Hypothalamus (tissue), 51 donors: ENCODE results near the gene NAT8.
"Not testable (repeated sequence)": the region's sequence is repeated elsewhere in the genome, so short reads cannot be mapped to it uniquely, and the experiment has no call there.

Experiments used
- DNase-seq, 51 donors: peaks; one replicate each; lab custom pipeline; 2025; lab: John Stamatoyannopoulos, UW

Gene NAT8

GRCh38 chr2:73640511-73640911, 1.7 kb downstream of the NAT8 start:
- DNase-seq: peak in 3 of 51 donors; percentile 6 to 53 (median 12)

GRCh38 chr2:73638429-73638828, 3.8 kb downstream of the NAT8 start:
- no peak for DNase-seq

- DNase-seq: not testable (repeated sequence)
Observed at GRCh38 chr2:73636977-73637376, 5.2 kb downstream of the NAT8 start.

- DNase-seq: not testable (repeated sequence)
Observed at GRCh38 chr2:73630662-73631266, 11.5 kb downstream of the NAT8 start.

- DNase-seq: not testable (repeated sequence)
Observed at GRCh38 chr2:73628493-73628892, 13.7 kb downstream of the NAT8 start.

- DNase-seq: not testable (repeated sequence)
Observed at GRCh38 chr2:73626237-73626636, 16.0 kb downstream of the NAT8 start.

- not testable (repeated sequence) for DNase-seq
Observed at GRCh38 chr2:73624625-73625024, 17.6 kb downstream of the NAT8 start.

- DNase-seq: not testable (repeated sequence)
Observed at GRCh38 chr2:73624036-73624435, 18.2 kb downstream of the NAT8 start.

GRCh38 chr2:73619925-73620324, 22.3 kb downstream of the NAT8 start:
- not testable (repeated sequence) for DNase-seq

- DNase-seq: no peak
Observed at GRCh38 chr2:73614997-73615396, 27.2 kb downstream of the NAT8 start.

- no peak for DNase-seq
Observed at GRCh38 chr2:73614105-73614504, 28.1 kb downstream of the NAT8 start.

- no peak for DNase-seq
Observed at GRCh38 chr2:73611867-73612266, 30.4 kb downstream of the NAT8 start.

GRCh38 chr2:73611193-73611592, 31.0 kb downstream of the NAT8 start:
- DNase-seq: no peak

- no peak for DNase-seq
Observed at GRCh38 chr2:73610111-73610510, 32.1 kb downstream of the NAT8 start.

GRCh38 chr2:73604589-73604988, 37.6 kb downstream of the NAT8 start:
- DNase-seq: not testable (repeated sequence)

- DNase-seq: not testable (repeated sequence)
Observed at GRCh38 chr2:73603099-73603588, 39.1 kb downstream of the NAT8 start.

GRCh38 chr2:73601780-73602179, 40.4 kb downstream of the NAT8 start:
- DNase-seq: no peak

GRCh38 chr2:73594251-73594650, 48.0 kb downstream of the NAT8 start:
- DNase-seq: no peak

- DNase-seq: no peak
Observed at GRCh38 chr2:73593680-73594079, 48.5 kb downstream of the NAT8 start.
